SK-N-SH treated with all-trans-retinoic acid at 6 μM for 48 hours (cell line): Measurements from ENCODE around the gene CHSY3.

Experiments
- ATAC-seq: fragments of 200-7000 bp; cut with Tn5 transposase; 3 replicates; pipeline ENCODE4 v1.9.1; 2020; ENCODE audit warnings: mild to moderate bottlenecking, moderate library complexity
- ARNTL ChIP-seq: fragments of 450-650 bp; formaldehyde crosslinking; IDR thresholded peaks from 2 replicates; pipeline ENCODE4 v1.5.0; 2020; ENCODE audit warnings: low read depth, mild to moderate bottlenecking, moderate library complexity, borderline replicate concordance
- BACH2 ChIP-seq: fragments of 250-450 bp; sonication (Bioruptor Pico); IDR thresholded peaks from 2 replicates; pipeline ENCODE4 v1.9.0; 2021; ENCODE audit warnings: mild to moderate bottlenecking, borderline replicate concordance
- CREB5 ChIP-seq: fragments of 250-450 bp; sonication (Bioruptor Pico); IDR thresholded peaks from 2 replicates; pipeline ENCODE4 v1.5.1; 2020; ENCODE audit warnings: low read depth, mild to moderate bottlenecking, moderate library complexity
- CSDC2 ChIP-seq: fragments of 250-450 bp; sonication (Bioruptor Pico); IDR thresholded peaks from 2 replicates; pipeline ENCODE4 v1.5.0; 2020; ENCODE audit warnings: mild to moderate bottlenecking, moderate library complexity
- ESRRG ChIP-seq: fragments of 250-450 bp; sonication (Bioruptor Pico); IDR thresholded peaks from 2 replicates; pipeline ENCODE4 v1.6.1; 2021; ENCODE audit warnings: mild to moderate bottlenecking
- GLIS3 ChIP-seq: fragments of 250-450 bp; sonication (Bioruptor Pico); IDR thresholded peaks from 2 replicates; pipeline ENCODE4 v1.5.0; 2020; ENCODE audit warnings: mild to moderate bottlenecking, moderate library complexity
- ISL1 ChIP-seq: fragments of 250-450 bp; sonication (Bioruptor Pico); IDR thresholded peaks from 2 replicates; pipeline ENCODE4 v2.1.2; 2022; ENCODE audit warnings: mild to moderate bottlenecking, moderate library complexity
- OSR1 ChIP-seq: fragments of 250-450 bp; sonication (Bioruptor Pico); IDR thresholded peaks from 2 replicates; pipeline ENCODE4 v1.8.0; 2022; ENCODE audit warnings: moderate library complexity, mild to moderate bottlenecking, inconsistent platforms
- PATZ1 ChIP-seq: fragments of 250-450 bp; sonication (Bioruptor Pico); IDR thresholded peaks from 2 replicates; pipeline ENCODE4 v1.8.0; 2020; ENCODE audit warnings: mild to moderate bottlenecking, moderate library complexity, borderline replicate concordance
- POU6F1 ChIP-seq: fragments of 250-450 bp; sonication (Bioruptor Pico); IDR thresholded peaks from 2 replicates; pipeline ENCODE4 v1.8.0; 2021; ENCODE audit warnings: low read depth, mild to moderate bottlenecking, moderate library complexity, borderline replicate concordance
- PPARA ChIP-seq: fragments of 250-450 bp; sonication (Bioruptor Pico); IDR thresholded peaks from 2 replicates; pipeline ENCODE4 v1.5.0; 2020; ENCODE audit warnings: mild to moderate bottlenecking, borderline replicate concordance
- RARB ChIP-seq: fragments of 250-450 bp; sonication (Bioruptor Pico); IDR thresholded peaks from 2 replicates; pipeline ENCODE4 v1.8.0; 2021; ENCODE audit warnings: mild to moderate bottlenecking, moderate library complexity
- SNAI2 ChIP-seq: fragments of 250-450 bp; sonication (Bioruptor Pico); IDR thresholded peaks from 2 replicates; pipeline ENCODE4 v1.5.0; 2020; ENCODE audit warnings: mild to moderate bottlenecking, moderate library complexity
- TCF4 ChIP-seq: fragments of 250-450 bp; sonication (Bioruptor Pico); IDR thresholded peaks from 2 replicates; pipeline ENCODE4 v1.8.0; 2021; ENCODE audit warnings: mild to moderate bottlenecking, moderate library complexity, borderline replicate concordance
- TOX ChIP-seq: fragments of 250-450 bp; sonication (Bioruptor Pico); IDR thresholded peaks from 2 replicates; pipeline ENCODE4 v1.8.0; 2021; ENCODE audit warnings: mild to moderate bottlenecking, moderate library complexity, borderline replicate concordance
- TSHZ2 ChIP-seq: fragments of 250-450 bp; sonication (Bioruptor Pico); IDR thresholded peaks from 2 replicates; pipeline ENCODE4 v1.5.0; 2020; ENCODE audit warnings: mild to moderate bottlenecking, moderate library complexity
- ZC3H10 ChIP-seq: fragments of 250-450 bp; sonication (Bioruptor Pico); IDR thresholded peaks from 2 replicates; pipeline ENCODE4 v1.5.1; 2021; ENCODE audit warnings: mild to moderate bottlenecking, moderate library complexity
- ZFP3 ChIP-seq: fragments of 250-450 bp; sonication (Bioruptor Pico); IDR thresholded peaks from 2 replicates; pipeline ENCODE4 v1.5.0; 2020; ENCODE audit warnings: mild to moderate bottlenecking, moderate library complexity
- ZFP30 ChIP-seq: fragments of 450-650 bp; formaldehyde crosslinking; IDR thresholded peaks from 2 replicates; pipeline ENCODE4 v1.5.0; 2022; ENCODE audit warnings: mild to moderate bottlenecking, moderate library complexity
- ZNF565 ChIP-seq: fragments of 450-650 bp; formaldehyde crosslinking; conservative IDR thresholded peaks from 2 replicates; pipeline ENCODE4 v1.5.0; 2020; ENCODE audit warnings: low read depth, mild to moderate bottlenecking, moderate library complexity
- ZNF70 ChIP-seq: fragments of 450-650 bp; formaldehyde crosslinking; IDR thresholded peaks from 2 replicates; pipeline ENCODE4 v1.5.0; 2020; ENCODE audit warnings: mild to moderate bottlenecking, moderate library complexity

Gene CHSY3

GRCh38 chr5:130050585-130050984 lies 146.3 kb downstream of the CHSY3 start:
- ATAC-seq: no peak
- TF ChIP-seq ZFP3 (no peak), ZNF70 (CRISPR knock-in tag) (no peak)
- TF ChIP-seq, all 23 proteins: peak for 0

- no peak for ATAC-seq
- TF ChIP-seq PATZ1 (CRISPR knock-in tag): no peak
- no peak for TF ChIP-seq ESRRG (CRISPR knock-in tag)
- TF ChIP-seq ZNF565 (CRISPR knock-in tag): no peak
- TF ChIP-seq ARNTL: no peak
- no peak for TF ChIP-seq RARB (CRISPR knock-in tag)
- TF ChIP-seq PPARA (CRISPR knock-in tag): no peak
- no peak for TF ChIP-seq BACH2 (CRISPR knock-in tag)
- no peak for TF ChIP-seq CREB5 (CRISPR knock-in tag)
Measured at GRCh38 chr5:130052752-130053151, 148.5 kb downstream of the CHSY3 start.

- no peak for ATAC-seq
Measured at GRCh38 chr5:130055572-130055971, 151.3 kb downstream of the CHSY3 start.

GRCh38 chr5:130061746-130062145 lies 157.5 kb downstream of the CHSY3 start:
- no peak for TF ChIP-seq OSR1
- no peak for TF ChIP-seq TSHZ2 (CRISPR knock-in tag)
- TF ChIP-seq ZNF70 (CRISPR knock-in tag): no peak
- TF ChIP-seq BACH2 (CRISPR knock-in tag): no peak
- TF ChIP-seq CREB5 (CRISPR knock-in tag): no peak
- TF ChIP-seq GLIS3 (CRISPR knock-in tag): no peak
- TF ChIP-seq ZFP3: no peak
- TF ChIP-seq ZC3H10 (CRISPR knock-in tag): no peak
- no peak for TF ChIP-seq SNAI2
- no peak for TF ChIP-seq CSDC2 (CRISPR knock-in tag)
- TF ChIP-seq PATZ1 (CRISPR knock-in tag): no peak
- TF ChIP-seq ZFP30: no peak
- TF ChIP-seq RARB (CRISPR knock-in tag): no peak
- no peak for TF ChIP-seq PPARA (CRISPR knock-in tag)
- no peak for TF ChIP-seq ESRRG (CRISPR knock-in tag)
- TF ChIP-seq POU6F1 (CRISPR knock-in tag): no peak
- TF ChIP-seq TCF4 (CRISPR knock-in tag): no peak
- TF ChIP-seq ARNTL: no peak
- no peak for TF ChIP-seq TOX (CRISPR knock-in tag)
- TF ChIP-seq ZNF565 (CRISPR knock-in tag): no peak
- ATAC-seq: no peak

More at GRCh38 chr5:130055572-130055971, 151.3 kb downstream of the CHSY3 start:
- TF ChIP-seq TOX (CRISPR knock-in tag) (no peak), ISL1 (no peak), TCF4 (CRISPR knock-in tag) (no peak)
